ENCODE results near the gene GOLGB1.

DNA sequence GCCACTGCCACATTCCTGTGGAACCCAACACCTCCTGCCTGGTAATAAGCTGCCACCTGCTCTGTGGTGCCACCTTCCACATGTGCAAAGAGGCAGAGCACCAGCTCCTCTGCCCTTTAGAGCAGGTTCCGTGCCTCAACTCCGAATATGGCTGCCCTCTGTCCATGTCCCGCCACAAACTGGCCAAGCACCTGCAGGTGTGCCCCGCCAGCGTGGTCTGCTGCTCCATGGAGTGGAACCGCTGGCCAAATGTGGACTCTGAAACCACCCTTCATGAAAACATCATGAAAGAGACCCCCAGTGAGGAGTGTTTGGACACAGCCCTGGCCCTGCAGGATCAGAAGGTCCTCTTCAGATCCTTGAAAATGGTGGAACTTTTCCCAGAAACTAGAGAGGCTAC lies 128.1 kb downstream of the GOLGB1 start:
- no peak for TF ChIP-seq CTCF (IDR thresholded peaks at IDR 0.05)
- TF ChIP-seq ZFX (IDR thresholded peaks at IDR 0.05; ENCODE audit: borderline replicate concordance), result no peak

All from 22Rv1 (cell line).